Activated T-cell treated with anti-CD3 and anti-CD28 coated beads, Interleukin-2, amount 50 U/mL, for 4 hours (primary cell): ENCODE data around the gene VWA8. TPM values are rescaled to one million over a fixed set of nuclear protein-coding genes. Genes with fewer than 3 reads are reported as not detected.

ENCODE experiments used
- ATAC-seq, 2 donors: fragments of 200-7000 bp; cut with Tn5 transposase; one replicate each; pipeline ENCODE4 v1.10.0; 2021
- DNase-seq: peaks from one replicate; pipeline ENCODE4 v3.0.0-alpha.2; 2020
- H3K27me3 Mint-ChIP-seq: one replicate; pipeline ENCODE4 v1.8.0; 2021; ENCODE audit warnings: low read depth, mixed read lengths
- H3K36me3 Mint-ChIP-seq: one replicate; pipeline ENCODE4 v1.8.0; 2022; ENCODE audit warnings: mixed read lengths; ENCODE audit not compliant: insufficient read depth
- H3K4me1 Mint-ChIP-seq: one replicate; pipeline ENCODE4 v1.8.0; 2021; ENCODE audit warnings: low read depth, mixed read lengths
- H3K4me3 Mint-ChIP-seq: one replicate; pipeline ENCODE4 v1.8.0; 2021; ENCODE audit warnings: mild to moderate bottlenecking, moderate library complexity, mixed read lengths
- H3K9me3 Mint-ChIP-seq: one replicate; pipeline ENCODE4 v1.8.0; 2021; ENCODE audit warnings: mixed read lengths
- total RNA-seq, 3 donors: library from RNA; stranded (reverse); gene quantifications; one replicate each; pipeline ENCODE4 v1.2.1, GENCODE V29; 2021

VWA8 gene
- 10 to 100 TPM; 22.2 to 31.9 (median 26.4) TPM for total RNA-seq

GRCh38 chr13:41960637-41961465 lies at the start of gene VWA8:
Gene VWA8 (minus strand): TSS chr13:41961109. CDS start chr13:41961015, 94 bp downstream.
- H3K9me3 Mint-ChIP-seq, result no peaks in the 10 kb centered on the region
- no peaks in the 10 kb centered on the region for H3K27me3 Mint-ChIP-seq
- DNase-seq (peak; percentile 79), ATAC-seq (peak; percentile 92 to 96)
- peaks cover 48% of the 10 kb centered on the region for H3K4me1 Mint-ChIP-seq
- H3K4me3 Mint-ChIP-seq, result peak within 1 kb of the TSS; percentile 95
- peaks cover 5% of the 10 kb centered on the region for H3K36me3 Mint-ChIP-seq

- no peak for ATAC-seq
Measured at GRCh38 chr13:42009057-42009456, 48.1 kb upstream of the VWA8 start.

DNA sequence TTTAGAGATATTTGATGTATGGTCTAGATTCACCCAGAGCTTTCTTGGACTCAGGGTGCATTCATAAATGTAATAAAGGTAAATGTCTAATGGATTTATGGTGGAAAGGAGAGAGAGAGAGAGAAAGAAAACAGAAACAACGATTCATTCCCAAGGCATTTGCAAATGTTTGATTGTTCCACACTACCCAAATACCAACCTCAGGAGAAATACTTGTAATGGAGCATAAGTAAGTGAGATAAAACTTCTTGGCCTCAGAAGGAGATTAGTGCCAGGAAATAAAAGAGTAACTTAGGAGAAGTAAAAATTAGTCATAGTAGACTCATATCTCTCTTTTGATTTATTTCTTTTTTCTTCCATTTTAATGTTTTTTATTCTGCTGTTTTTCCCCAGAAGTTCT lies 46.9 kb upstream of the VWA8 start:
- ATAC-seq (no peak), DNase-seq (no peak)
- Mint-ChIP-seq H3K4me1 (no peaks in the 10 kb centered on the region), H3K4me3 (no peak overlapping the region), H3K36me3 (no peaks in the 10 kb centered on the region), H3K9me3 (no peaks in the 10 kb centered on the region), H3K27me3 (no peaks in the 10 kb centered on the region)

More at GRCh38 chr13:42009057-42009456, 48.1 kb upstream of the VWA8 start:
- no peaks in the 10 kb centered on the region for H3K4me1 Mint-ChIP-seq
- H3K27me3 Mint-ChIP-seq, result no peaks in the 10 kb centered on the region
- no peak for DNase-seq
- H3K9me3 Mint-ChIP-seq, result no peaks in the 10 kb centered on the region
- no peak overlapping the region for H3K4me3 Mint-ChIP-seq
- H3K36me3 Mint-ChIP-seq, result no peaks in the 10 kb centered on the region

DNA sequence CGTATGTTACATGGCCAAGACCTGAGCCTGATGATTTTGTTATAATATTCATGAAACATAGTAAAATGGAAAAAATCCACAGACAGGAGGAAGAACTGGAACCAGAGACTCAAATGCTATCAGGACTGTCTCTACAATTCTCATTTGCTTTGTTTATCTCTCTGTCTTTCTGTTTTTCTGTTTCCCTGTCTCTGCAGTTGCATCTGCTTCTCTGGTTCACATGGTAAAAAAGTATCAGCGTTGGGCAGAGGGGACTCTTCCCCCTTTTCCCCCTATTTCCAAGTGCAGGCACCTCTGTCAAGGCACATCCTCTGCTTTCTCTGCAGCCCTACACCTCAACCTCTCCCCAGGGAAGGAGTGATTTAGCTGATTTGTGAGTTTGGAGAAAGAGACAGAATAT lies 41.2 kb upstream of the VWA8 start:
- no peaks in the 10 kb centered on the region for H3K4me1 Mint-ChIP-seq
- no peak for ATAC-seq
- no peaks in the 10 kb centered on the region for H3K36me3 Mint-ChIP-seq
- H3K27me3 Mint-ChIP-seq, result peaks cover 13% of the 10 kb centered on the region
- DNase-seq, result no peak
- no peaks in the 10 kb centered on the region for H3K9me3 Mint-ChIP-seq
- no peak overlapping the region for H3K4me3 Mint-ChIP-seq

GRCh38 chr13:42001580-42001979 lies 40.7 kb upstream of the VWA8 start:
- DNase-seq, result no peak
- H3K9me3 Mint-ChIP-seq, result no peaks in the 10 kb centered on the region
- no peak overlapping the region for H3K4me3 Mint-ChIP-seq
- H3K4me1 Mint-ChIP-seq, result no peaks in the 10 kb centered on the region
- H3K27me3 Mint-ChIP-seq, result peaks cover 13% of the 10 kb centered on the region
- no peak for ATAC-seq
- H3K36me3 Mint-ChIP-seq, result no peaks in the 10 kb centered on the region

GRCh38 chr13:42000846-42001245 lies 39.9 kb upstream of the VWA8 start:
- ATAC-seq (no peak), DNase-seq (no peak)
- peaks cover 13% of the 10 kb centered on the region for H3K27me3 Mint-ChIP-seq
- H3K9me3 Mint-ChIP-seq, result no peaks in the 10 kb centered on the region
- no peak overlapping the region for H3K4me3 Mint-ChIP-seq
- H3K4me1 Mint-ChIP-seq, result no peaks in the 10 kb centered on the region
- no peaks in the 10 kb centered on the region for H3K36me3 Mint-ChIP-seq

GRCh38 chr13:41997396-41997795 lies 36.5 kb upstream of the VWA8 start:
- Mint-ChIP-seq H3K36me3 (no peaks in the 10 kb centered on the region), H3K27me3 (peaks cover 13% of the 10 kb centered on the region), H3K4me3 (no peak overlapping the region), H3K9me3 (no peaks in the 10 kb centered on the region), H3K4me1 (no peaks in the 10 kb centered on the region)
- no peak for DNase-seq
- ATAC-seq, result no peak

GRCh38 chr13:41995946-41996345 lies 35.0 kb upstream of the VWA8 start:
- no peak overlapping the region for H3K4me3 Mint-ChIP-seq
- H3K27me3 Mint-ChIP-seq, result peaks cover 13% of the 10 kb centered on the region
- peak; percentile 46 to 74 for ATAC-seq
- DNase-seq, result no peak
- H3K9me3 Mint-ChIP-seq, result no peaks in the 10 kb centered on the region
- no peaks in the 10 kb centered on the region for H3K36me3 Mint-ChIP-seq
- H3K4me1 Mint-ChIP-seq, result no peaks in the 10 kb centered on the region

GRCh38 chr13:41995336-41995735 lies 34.4 kb upstream of the VWA8 start:
- Mint-ChIP-seq H3K36me3 (no peaks in the 10 kb centered on the region), H3K4me3 (no peak overlapping the region)

DNA sequence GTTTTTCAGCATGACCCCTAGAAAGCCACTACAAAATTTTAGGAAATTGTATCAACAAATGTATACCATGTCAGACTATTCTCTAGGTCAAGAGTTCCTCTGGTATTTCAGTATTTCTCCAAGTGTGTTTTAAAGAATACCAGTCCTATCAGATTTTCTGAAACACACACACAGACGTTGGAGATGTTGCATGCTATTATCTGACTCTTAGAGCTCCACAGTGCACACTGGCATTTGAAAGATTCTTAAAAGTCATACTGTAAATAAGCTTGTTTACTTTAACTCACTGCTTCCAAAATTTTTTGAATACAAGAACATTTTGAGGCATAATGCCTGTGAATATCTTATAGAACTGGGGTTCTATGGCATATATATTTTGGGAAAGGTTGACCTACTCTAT lies 33.8 kb upstream of the VWA8 start:
- no peaks in the 10 kb centered on the region for H3K9me3 Mint-ChIP-seq
- no peaks in the 10 kb centered on the region for H3K36me3 Mint-ChIP-seq
- DNase-seq (no peak), ATAC-seq (no peak)
- no peak overlapping the region for H3K4me3 Mint-ChIP-seq
- no peaks in the 10 kb centered on the region for H3K4me1 Mint-ChIP-seq
- H3K27me3 Mint-ChIP-seq, result peaks cover 14% of the 10 kb centered on the region

More at GRCh38 chr13:41995336-41995735, 34.4 kb upstream of the VWA8 start:
- Mint-ChIP-seq H3K27me3 (peaks cover 18% of the 10 kb centered on the region), H3K9me3 (no peaks in the 10 kb centered on the region), H3K4me1 (no peaks in the 10 kb centered on the region)
- no peak for DNase-seq
- ATAC-seq, result no peak

- Mint-ChIP-seq H3K27me3 (peaks cover 4% of the 10 kb centered on the region), H3K36me3 (no peaks in the 10 kb centered on the region), H3K4me1 (no peaks in the 10 kb centered on the region), H3K9me3 (no peaks in the 10 kb centered on the region), H3K4me3 (no peak overlapping the region)
- ATAC-seq (no peak), DNase-seq (no peak)
Measured at GRCh38 chr13:41991936-41992335, 31.0 kb upstream of the VWA8 start.

GRCh38 chr13:41988244-41988643 lies 27.3 kb upstream of the VWA8 start:
- ATAC-seq, result no peak
- Mint-ChIP-seq H3K9me3 (no peaks in the 10 kb centered on the region), H3K4me1 (no peaks in the 10 kb centered on the region), H3K4me3 (no peak overlapping the region), H3K27me3 (peaks cover 16% of the 10 kb centered on the region), H3K36me3 (no peaks in the 10 kb centered on the region)
- no peak for DNase-seq

GRCh38 chr13:41985788-41986508 lies 25.0 kb upstream of the VWA8 start:
- no peak overlapping the region for H3K4me3 Mint-ChIP-seq
- H3K36me3 Mint-ChIP-seq, result no peaks in the 10 kb centered on the region
- ATAC-seq, result no peak
- H3K27me3 Mint-ChIP-seq, result peaks cover 16% of the 10 kb centered on the region
- no peaks in the 10 kb centered on the region for H3K9me3 Mint-ChIP-seq
- no peaks in the 10 kb centered on the region for H3K4me1 Mint-ChIP-seq
- no peak for DNase-seq

DNA sequence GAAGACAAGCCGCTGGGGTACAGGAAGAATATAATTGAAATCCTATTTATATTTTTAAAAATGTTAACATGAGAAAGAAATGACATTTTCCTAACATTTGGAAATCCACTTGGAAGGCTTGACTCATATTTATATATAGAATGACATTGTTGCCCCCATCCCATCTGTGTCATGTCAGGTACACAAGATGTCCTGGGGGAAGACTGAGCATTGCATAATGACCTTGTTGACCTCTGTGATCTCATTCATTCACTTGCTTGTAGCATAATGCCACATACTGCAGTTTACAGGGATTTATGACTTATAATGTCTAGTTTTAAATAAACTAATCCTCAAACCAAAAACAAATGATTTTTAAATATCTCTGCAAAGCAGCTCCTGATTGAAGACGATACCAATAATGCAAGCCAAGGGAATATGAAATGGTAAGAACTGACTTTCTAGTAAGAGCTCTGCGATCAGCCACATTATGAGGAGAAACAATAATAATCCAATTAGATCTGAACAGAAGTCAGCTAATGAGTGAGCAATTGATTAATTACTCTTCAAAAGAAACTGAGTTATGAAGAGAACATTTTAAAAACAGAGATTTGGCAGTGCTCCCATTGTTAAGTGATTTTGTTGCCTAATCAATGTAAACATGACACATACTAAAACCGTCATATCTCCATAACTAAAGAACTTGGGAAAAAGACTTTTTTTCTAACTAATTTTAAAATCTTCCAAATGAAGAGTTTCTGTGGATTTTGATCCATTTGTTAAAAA lies 21.2 kb upstream of the VWA8 start:
- Mint-ChIP-seq H3K4me1 (peaks cover 6% of the 10 kb centered on the region), H3K27me3 (peaks cover 11% of the 10 kb centered on the region), H3K4me3 (no peak overlapping the region), H3K9me3 (no peaks in the 10 kb centered on the region), H3K36me3 (no peaks in the 10 kb centered on the region)
- no peak for DNase-seq
- ATAC-seq, result no peak
